ACHN (cell line): ENCODE data around the gene LAMP1.
"Not testable (repeated sequence)": the region's sequence is repeated elsewhere in the genome, so short reads cannot be mapped to it uniquely, and the experiment has no call there.

Experiments used
- DNase-seq: peaks from one replicate; pipeline ENCODE4 v3.0.0-alpha.2; 2015
- in situ Hi-C: cut with HindIII; loops from 2 replicates; pipeline ENCODE4 v1.10.0; 2017; ENCODE audit warnings: low sequenced_read_pairs, low pct_ligation_motif_present, low pct_unique_long_range_greater_than_20kb

Gene LAMP1

GRCh38 chr13:113292021-113292862 is 4.8 kb upstream of the LAMP1 start:
- in situ Hi-C loops = no loop called here

DNA sequence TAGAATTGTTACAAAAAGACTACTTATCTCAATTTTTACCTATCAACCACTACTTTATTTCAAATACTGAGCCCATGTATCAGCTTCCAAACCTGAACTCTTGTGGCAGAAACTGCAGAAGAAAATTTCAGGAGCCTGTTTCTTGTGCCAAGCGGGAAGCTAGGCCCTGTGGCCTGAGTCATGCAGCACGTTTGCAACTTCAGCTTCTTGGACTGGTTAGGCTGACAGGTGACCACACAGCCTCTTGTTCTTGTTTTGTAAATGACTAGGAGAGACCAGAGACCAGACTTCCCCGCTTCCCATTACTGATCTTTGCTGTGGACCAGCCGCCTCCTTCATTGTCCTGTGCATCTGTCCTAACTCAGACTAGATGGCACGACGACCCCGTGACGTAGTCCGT is 3.4 kb upstream of the LAMP1 start:
- in situ Hi-C loops = no loop called here
- no peak for DNase-seq

More at GRCh38 chr13:113292021-113292862, 4.8 kb upstream of the LAMP1 start:
- DNase-seq = peak; percentile 29

GRCh38 chr13:113295776-113296175 is 1.3 kb upstream of the LAMP1 start:
- DNase-seq = no peak
- in situ Hi-C loops = no loop called here

DNA sequence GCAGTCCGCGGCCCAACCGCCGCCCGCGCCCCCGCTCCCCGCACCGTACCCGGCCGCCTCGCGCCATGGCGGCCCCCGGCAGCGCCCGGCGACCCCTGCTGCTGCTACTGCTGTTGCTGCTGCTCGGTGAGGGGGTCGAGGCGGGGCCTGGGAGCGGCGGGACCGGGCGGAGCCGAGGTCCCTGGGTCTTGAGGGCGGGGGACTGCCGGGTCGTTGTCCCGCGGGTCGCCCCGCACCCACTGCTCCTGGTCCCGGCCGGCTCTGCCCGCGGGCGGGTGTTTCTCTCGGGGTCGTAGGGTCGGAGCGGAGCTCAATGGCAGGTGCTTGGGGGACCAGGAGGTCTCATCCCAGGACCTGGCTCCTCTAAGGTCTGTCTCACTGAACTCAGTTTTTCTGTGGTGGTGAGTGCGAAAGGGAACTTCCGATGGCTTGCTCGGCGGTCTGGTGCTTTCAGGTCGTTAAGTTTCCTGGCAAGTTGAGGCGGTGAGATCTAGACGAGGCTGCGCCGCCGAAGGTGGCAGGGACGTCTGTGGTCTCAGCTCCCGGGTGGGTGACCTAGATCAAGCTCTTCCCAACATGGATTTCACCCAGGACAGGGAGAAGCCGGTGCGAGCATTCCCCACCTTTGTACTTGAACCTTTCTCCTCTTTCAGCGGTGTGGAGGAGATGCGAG is 467 bp downstream of the LAMP1 start:
- in situ Hi-C loops = no loop called here
- peak; percentile 15 for DNase-seq

- DNase-seq = peak; percentile 15
- in situ Hi-C loops = no loop called here
Observed at GRCh38 chr13:113298043-113298945, 1.3 kb downstream of the LAMP1 start.

- no peak for DNase-seq
- in situ Hi-C loops = no loop called here
Observed at GRCh38 chr13:113299951-113300350, 2.9 kb downstream of the LAMP1 start.

DNA sequence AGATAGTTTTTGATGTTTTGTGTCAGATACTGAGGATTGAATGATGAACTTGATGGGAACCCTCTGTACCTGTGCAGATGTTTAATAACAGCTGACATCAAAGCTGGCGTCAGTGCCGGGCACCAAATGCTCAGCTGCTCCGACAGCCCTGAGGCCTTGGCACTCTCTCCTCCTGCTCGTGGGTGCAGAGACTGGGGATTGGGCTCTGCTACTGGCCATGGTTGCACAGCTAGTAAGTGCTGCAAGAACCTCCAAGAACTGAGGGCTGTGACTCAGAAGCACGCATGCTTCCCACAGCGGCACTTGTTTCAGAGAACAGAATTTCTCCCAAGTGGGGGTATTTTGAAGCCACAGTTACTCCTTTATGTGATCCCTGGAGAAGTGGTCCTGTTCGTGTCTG is 5.9 kb downstream of the LAMP1 start:
- in situ Hi-C loops = no loop called here
- DNase-seq = no peak

DNA sequence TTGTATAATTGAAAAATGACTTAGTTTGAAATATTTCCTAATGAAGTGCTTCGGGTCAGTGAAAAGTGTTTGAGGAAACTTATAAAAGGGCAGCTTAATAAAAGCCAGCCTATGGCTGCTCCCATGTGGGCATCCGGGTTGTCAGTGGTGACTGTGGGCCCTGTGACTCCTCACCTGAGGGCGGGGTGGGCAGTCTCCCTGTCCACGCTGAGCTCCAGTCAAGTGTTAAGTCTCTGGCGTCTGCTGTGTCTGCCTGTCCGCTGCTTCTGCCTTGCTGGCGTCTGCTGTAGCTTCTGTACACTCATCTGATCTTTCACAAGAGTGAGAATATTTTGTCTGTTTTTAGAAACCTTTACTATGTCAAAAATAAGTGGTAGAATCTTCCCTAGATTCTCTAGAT is 7.1 kb downstream of the LAMP1 start:
- in situ Hi-C loops = no loop called here
- DNase-seq = no peak

DNA sequence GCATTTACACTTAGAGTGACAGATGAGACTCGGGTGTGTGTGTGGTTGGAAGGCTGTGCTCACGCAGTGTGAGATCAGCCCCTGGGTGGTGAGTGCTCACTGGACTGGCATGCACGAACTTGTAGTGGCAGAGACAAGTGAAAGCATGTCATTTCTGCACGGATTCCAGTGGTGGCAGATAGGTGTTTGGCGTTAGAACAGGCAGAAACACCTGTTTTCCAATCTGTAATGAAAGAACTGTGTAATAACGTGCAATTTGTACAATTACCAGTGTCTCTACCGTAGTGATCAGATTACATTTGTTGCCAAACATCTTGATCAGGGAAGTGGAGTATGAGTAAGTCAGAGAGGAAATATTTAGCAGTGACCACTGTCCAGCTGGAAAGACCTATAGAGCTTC is 8.2 kb downstream of the LAMP1 start:
- peak; percentile 82 for DNase-seq
- in situ Hi-C loops = no loop called here

DNA sequence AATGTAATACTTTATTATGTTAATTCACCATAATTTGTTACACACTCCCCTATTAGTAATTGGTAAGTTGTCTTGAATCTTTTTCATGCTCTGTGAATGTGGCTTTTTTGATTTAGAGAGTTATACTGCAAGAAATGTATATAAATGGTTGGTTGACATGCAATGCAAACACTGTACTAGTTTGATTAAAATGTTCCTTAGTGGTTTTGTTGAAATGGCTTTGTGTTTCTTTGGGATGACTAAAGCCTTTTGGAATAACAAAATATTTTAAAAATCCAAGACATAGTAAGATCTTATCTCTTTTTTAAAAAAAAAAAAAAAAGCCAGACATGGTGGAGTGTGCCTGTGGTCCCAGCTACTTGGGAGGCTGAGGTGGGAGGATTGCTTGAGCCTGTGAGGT is 10.5 kb downstream of the LAMP1 start:
- DNase-seq = no peak
- in situ Hi-C loops = no loop called here

DNA sequence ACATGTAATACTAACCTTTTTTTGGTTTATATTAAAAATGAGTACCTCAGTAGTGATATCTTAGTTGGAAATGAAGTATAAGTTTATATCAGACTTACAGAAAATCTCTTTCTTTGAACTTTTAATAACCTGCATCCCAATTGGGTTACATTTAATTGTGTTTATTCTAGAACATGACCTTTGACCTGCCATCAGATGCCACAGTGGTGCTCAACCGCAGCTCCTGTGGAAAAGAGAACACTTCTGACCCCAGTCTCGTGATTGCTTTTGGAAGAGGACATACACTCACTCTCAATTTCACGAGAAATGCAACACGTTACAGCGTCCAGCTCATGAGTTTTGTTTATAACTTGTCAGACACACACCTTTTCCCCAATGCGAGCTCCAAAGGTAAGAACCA is 12.4 kb downstream of the LAMP1 start:
- in situ Hi-C loops = no loop called here
- no peak for DNase-seq

DNA sequence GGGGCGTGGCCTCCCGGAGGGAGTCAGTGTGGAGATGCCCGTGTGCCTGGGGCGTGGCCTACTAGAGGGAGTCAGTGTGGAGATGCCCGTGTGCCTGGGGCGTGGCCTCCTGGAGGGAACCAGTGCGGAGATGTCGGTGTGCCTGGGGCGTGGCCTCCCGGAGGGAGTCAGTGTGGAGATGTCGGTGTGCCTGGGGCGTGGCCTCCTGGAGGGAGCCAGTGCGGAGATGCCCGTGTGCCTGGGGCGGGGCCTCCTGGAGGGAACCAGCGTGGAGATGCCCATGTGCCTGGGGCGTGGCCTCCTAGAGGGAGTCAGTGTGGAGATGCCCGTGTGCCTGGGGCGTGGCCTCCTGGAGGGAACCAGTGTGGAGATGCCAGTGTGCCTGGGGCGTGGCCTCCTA is 17.1 kb downstream of the LAMP1 start:
- in situ Hi-C loops, DNase-seq: not testable (repeated sequence)

GRCh38 chr13:113314895-113315470 is 17.9 kb downstream of the LAMP1 start:
- DNase-seq, in situ Hi-C loops: not testable (repeated sequence)

DNA sequence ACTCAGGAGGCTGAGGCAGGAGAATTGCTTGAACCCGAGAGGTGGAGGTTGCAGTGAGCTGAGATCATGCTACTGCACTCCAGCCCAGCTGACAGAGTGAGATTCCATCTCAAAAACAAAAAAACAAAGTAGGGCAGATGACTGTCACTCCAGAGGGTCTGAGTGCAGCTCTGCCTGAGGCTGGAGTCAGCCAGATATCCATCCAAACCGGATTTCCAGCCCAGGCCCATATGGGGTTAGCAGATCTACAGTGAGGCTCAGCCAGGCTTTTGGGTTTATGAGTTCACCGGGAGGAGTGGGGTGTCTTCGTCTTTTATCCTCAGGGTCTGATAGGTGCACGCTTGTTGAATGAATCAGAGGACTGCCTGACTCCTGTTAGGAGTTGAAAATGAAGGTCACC is 19.0 kb downstream of the LAMP1 start:
- in situ Hi-C loops = no loop called here

DNA sequence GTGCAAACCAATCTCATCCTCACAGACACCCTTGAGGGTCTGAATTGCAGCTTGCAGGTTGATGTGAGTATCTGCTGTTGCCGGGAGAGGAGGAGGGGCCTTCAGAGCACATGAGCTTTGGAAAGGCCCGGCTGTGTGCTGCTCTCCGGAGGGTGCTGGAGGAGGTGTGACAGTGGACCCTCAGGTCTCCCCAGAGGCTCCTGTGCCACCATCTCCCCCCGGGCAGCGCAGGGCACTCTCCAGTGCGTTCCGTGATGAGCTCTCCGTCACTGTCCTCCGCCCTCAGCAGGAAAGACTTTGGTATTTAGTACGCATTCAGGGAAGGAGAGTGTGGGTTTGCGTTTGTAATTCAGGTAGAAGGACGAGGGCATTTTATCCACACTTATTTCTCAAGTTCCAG is 20.0 kb downstream of the LAMP1 start:
- in situ Hi-C loops = no loop called here
- DNase-seq = no peak

More for the DNA sequence above, 19.0 kb downstream of the LAMP1 start:
- DNase-seq = no peak

- no peak for DNase-seq
- in situ Hi-C loops = no loop called here
Observed at GRCh38 chr13:113318956-113319355, 21.9 kb downstream of the LAMP1 start.

GRCh38 chr13:113319371-113319770 is 22.3 kb downstream of the LAMP1 start:
- no peak for DNase-seq
- in situ Hi-C loops = no loop called here

- no peak for DNase-seq
- in situ Hi-C loops = no loop called here
Observed at GRCh38 chr13:113320226-113320875, 23.3 kb downstream of the LAMP1 start.
